WTC11 (cell line): ENCODE results near the gene KRTAP10-10.

Experiments
- ELF4 ChIP-seq: sonication (generic); formaldehyde crosslinking; IDR thresholded peaks from 2 replicates; pipeline ENCODE4 v1.8.1; 2022; ENCODE audit warnings: low read depth, mild to moderate bottlenecking, moderate library complexity, missing genetic modification reagents
- ZNF281 ChIP-seq: sonication (generic); formaldehyde crosslinking; IDR thresholded peaks from 2 replicates; pipeline ENCODE4 v1.8.0; 2023; ENCODE audit warnings: mild to moderate bottlenecking, missing genetic modification reagents
- TF ChIP-seq, protein P1 (sequence below): sonication (generic); formaldehyde crosslinking; IDR thresholded peaks from 2 replicates; pipeline ENCODE4 v1.8.0; 2022; ENCODE audit warnings: mild to moderate bottlenecking, missing genetic modification reagents
- TF ChIP-seq, protein P2 (sequence below): sonication (generic); formaldehyde crosslinking; conservative IDR thresholded peaks from 2 replicates; pipeline ENCODE4 v1.8.1; 2022; ENCODE audit warnings: mild to moderate bottlenecking, missing genetic modification reagents

GRCh38 chr21:44639331-44639655 is 2.1 kb downstream of the KRTAP10-10 start:
- no peak for TF ChIP-seq ZNF281 (CRISPR knock-in tag)
- TF ChIP-seq, protein P1, sequence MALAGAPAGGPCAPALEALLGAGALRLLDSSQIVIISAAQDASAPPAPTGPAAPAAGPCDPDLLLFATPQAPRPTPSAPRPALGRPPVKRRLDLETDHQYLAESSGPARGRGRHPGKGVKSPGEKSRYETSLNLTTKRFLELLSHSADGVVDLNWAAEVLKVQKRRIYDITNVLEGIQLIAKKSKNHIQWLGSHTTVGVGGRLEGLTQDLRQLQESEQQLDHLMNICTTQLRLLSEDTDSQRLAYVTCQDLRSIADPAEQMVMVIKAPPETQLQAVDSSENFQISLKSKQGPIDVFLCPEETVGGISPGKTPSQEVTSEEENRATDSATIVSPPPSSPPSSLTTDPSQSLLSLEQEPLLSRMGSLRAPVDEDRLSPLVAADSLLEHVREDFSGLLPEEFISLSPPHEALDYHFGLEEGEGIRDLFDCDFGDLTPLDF (CRISPR knock-in tag) = no peak
- TF ChIP-seq ELF4 (CRISPR knock-in tag) = no peak
- TF ChIP-seq, protein P2, sequence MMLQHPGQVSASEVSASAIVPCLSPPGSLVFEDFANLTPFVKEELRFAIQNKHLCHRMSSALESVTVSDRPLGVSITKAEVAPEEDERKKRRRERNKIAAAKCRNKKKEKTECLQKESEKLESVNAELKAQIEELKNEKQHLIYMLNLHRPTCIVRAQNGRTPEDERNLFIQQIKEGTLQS (CRISPR knock-in tag) = no peak
